ENCODE measurements around the gene PCBP1.
"Not testable (repeated sequence)": the region's sequence is repeated elsewhere in the genome, so short reads cannot be mapped to it uniquely, and the experiment has no call there.

PCBP1 gene

GRCh38 chr2:70101174-70101573 lies 13.9 kb downstream of the PCBP1 start:
- no peak for DNase-seq

GRCh38 chr2:70101686-70102085 lies 14.4 kb downstream of the PCBP1 start:
- DNase-seq, result not testable (repeated sequence)

GRCh38 chr2:70102323-70102905 lies 15.1 kb downstream of the PCBP1 start:
- not testable (repeated sequence) for DNase-seq

GRCh38 chr2:70103531-70104061 lies 16.3 kb downstream of the PCBP1 start:
- no peak for DNase-seq

- DNase-seq, result peak; percentile 69
These were observed 17.2 kb downstream of the PCBP1 start for GRCh38 chr2:70104231-70105111.

GRCh38 chr2:70106138-70106537 lies 18.9 kb downstream of the PCBP1 start:
- not testable (repeated sequence) for DNase-seq

- not testable (repeated sequence) for DNase-seq
These were observed 23.1 kb downstream of the PCBP1 start for GRCh38 chr2:70110397-70110796.

GRCh38 chr2:70111752-70112591 lies 24.7 kb downstream of the PCBP1 start:
- DNase-seq, result no peak

GRCh38 chr2:70113359-70114070 lies 26.2 kb downstream of the PCBP1 start:
- no peak for DNase-seq

GRCh38 chr2:70115646-70116442 lies 28.6 kb downstream of the PCBP1 start:
- DNase-seq, result no peak

- no peak for DNase-seq
These were observed 29.8 kb downstream of the PCBP1 start for GRCh38 chr2:70116936-70117552.

- no peak for DNase-seq
These were observed 31.6 kb downstream of the PCBP1 start for GRCh38 chr2:70118798-70119454.

GRCh38 chr2:70121627-70122372 lies 34.5 kb downstream of the PCBP1 start:
- DNase-seq, result no peak

- no peak for DNase-seq
These were observed 35.2 kb downstream of the PCBP1 start for GRCh38 chr2:70122470-70122869.

GRCh38 chr2:70123051-70123828 lies 36.0 kb downstream of the PCBP1 start:
- DNase-seq, result no peak

GRCh38 chr2:70123829-70124116 lies 36.5 kb downstream of the PCBP1 start:
- DNase-seq, result no peak

GRCh38 chr2:70124983-70125480 lies 37.8 kb downstream of the PCBP1 start:
- DNase-seq, result peak; percentile 71

- no peak for DNase-seq
These were observed 38.2 kb downstream of the PCBP1 start for GRCh38 chr2:70125498-70125898.

- no peak for DNase-seq
These were observed 39.1 kb downstream of the PCBP1 start for GRCh38 chr2:70126413-70126812.

All from activated CD4-positive, alpha-beta T cell treated with anti-CD3 and anti-CD28 coated beads, Interleukin-10, Interleukin-2, amounts not matched to agents 100 ng/mL and 50 ng/mL, durations not matched to agents 16 hours and 8 hours (primary cell).